HCT116 (cell line): ENCODE data around the gene P2RX7. TPM values are rescaled to one million over a fixed set of nuclear protein-coding genes. Genes with fewer than 3 reads are reported as not detected.

Experiments used
- ATAC-seq: fragments of 200-7000 bp; cut with Tn5 transposase; 2 replicates; pipeline ENCODE4 v1.9.1; 2020; ENCODE audit warnings: mild to moderate bottlenecking, moderate library complexity
- BruUV-seq: library from RNA; stranded (reverse); fragments of 400-500 nt; replicated peaks from 2 replicates; lab custom pipeline; 2021; lab: Mats Ljungman, UMichigan
- CTCF ChIA-PET: fragments of 300-600 bp; sonication (Branson Sonifier 250); formaldehyde crosslinking; loops from one replicate; lab custom pipeline; 2021; ENCODE audit warnings: antibody characterized with exemption; lab: Charles Lee
- POLR2A ChIA-PET: fragments of 300-600, 350-600 bp; sonication (Branson Sonifier 250); formaldehyde crosslinking; loops from one replicate; lab custom pipeline; 2021; ENCODE audit warnings: antibody characterized with exemption; lab: Charles Lee
- RAD21 ChIA-PET, 2 experiments: fragments of 300-600 bp; sonication (Branson Sonifier 250); formaldehyde crosslinking; loops; one replicate each; lab custom pipeline; 2023; ENCODE audit warnings: low total read pairs in 2 of 2; ENCODE audit not compliant: uncharacterized antibody in 2 of 2, unreplicated experiment in 2 of 2, low non-redundant PET in 1 of 2; lab: Charles Lee
- DNase-seq: peaks from one replicate; pipeline ENCODE4 v3.0.0-alpha.2; 2010; ENCODE audit warnings: low read depth, low spot score
- H2AFZ ChIP-seq: fragments of 200-600 bp; shearing (Covaris generic), sonication (generic); 2 replicates; pipeline ENCODE4 v1.6.1; 2017; ENCODE audit warnings: low read depth, mixed run types, mixed read lengths, antibody characterized with exemption, low read length; ENCODE audit not compliant: poor library complexity, severe bottlenecking
- H3K27ac ChIP-seq: 2 replicates; pipeline ENCODE4 v1.5.1; 2012; ENCODE audit warnings: low read depth, low read length
- H3K27me3 ChIP-seq: fragments of 200-600 bp; sonication (generic); 2 replicates; pipeline ENCODE4 v1.6.1; 2016; ENCODE audit warnings: mixed run types, low read length, mixed read lengths; ENCODE audit not compliant: insufficient read depth
- H3K36me3 ChIP-seq, 2 experiments: fragments of 200-500 bp in 1 of 2; fragments of 200-600 bp in 1 of 2; sonication (Bioruptor generic) in 1 of 2; sonication (generic) in 1 of 2; 2 replicates each; pipeline versions ENCODE4 v1.5.1 to v1.6.1; 2014 to 2016; ENCODE audit warnings: low read length in 2 of 2, inconsistent platforms in 1 of 2, mixed read lengths in 1 of 2, mixed run types in 1 of 2; ENCODE audit not compliant: insufficient read depth in 2 of 2, control insufficient read depth in 1 of 2
- H3K4me1 ChIP-seq, 2 experiments: fragments of 200-600 bp in 1 of 2; sonication (generic) in 1 of 2; 2 replicates each; pipeline versions ENCODE4 v1.5.1 to v1.6.1; 2012 to 2017; ENCODE audit warnings: low read length in 2 of 2, inconsistent platforms in 1 of 2, mild to moderate bottlenecking in 1 of 2, mixed read lengths in 1 of 2, mixed run types in 1 of 2, moderate library complexity in 1 of 2; ENCODE audit not compliant: insufficient read depth in 2 of 2, control insufficient read depth in 1 of 2
- H3K4me2 ChIP-seq: fragments of 200-600 bp; sonication (generic); 2 replicates; pipeline ENCODE4 v1.6.1; 2017; ENCODE audit warnings: mixed run types, low read length, mixed read lengths
- H3K4me3 ChIP-seq, 2 experiments: fragments of 200-600 bp in 1 of 2; sonication (generic) in 1 of 2; replicated peaks in 1 of 2; 2 replicates each; pipeline ENCODE4 v1.5.1; 2011 to 2016; ENCODE audit warnings: low read length in 2 of 2, control low read depth in 1 of 2, low read depth in 1 of 2, mild to moderate bottlenecking in 1 of 2, mixed read lengths in 1 of 2, mixed run types in 1 of 2
- H3K79me2 ChIP-seq: fragments of 200-600 bp; sonication (generic); 2 replicates; pipeline ENCODE4 v1.6.1; 2017; ENCODE audit warnings: mild to moderate bottlenecking, mixed run types, low read length, moderate library complexity, mixed read lengths; ENCODE audit not compliant: insufficient read depth
- H3K9ac ChIP-seq: fragments of 200-600 bp; sonication (generic); 2 replicates; pipeline ENCODE4 v1.6.1; 2016; ENCODE audit warnings: low read length, mixed read lengths
- H3K9me2 ChIP-seq: fragments of 200-600 bp; sonication (generic), shearing (Covaris generic); 2 replicates; pipeline ENCODE4 v1.6.1; 2017; ENCODE audit warnings: mixed run types, mild to moderate bottlenecking, moderate library complexity; ENCODE audit not compliant: insufficient read depth
- H3K9me3 ChIP-seq, 2 experiments: fragments of 200-500 bp in 1 of 2; fragments of 200-600 bp in 1 of 2; sonication (Bioruptor generic) in 1 of 2; sonication (generic) in 1 of 2; 2 replicates each; pipeline ENCODE4 v1.6.1; 2014 to 2017; ENCODE audit warnings: low read length in 2 of 2, mixed read lengths in 2 of 2, inconsistent platforms in 1 of 2, low read depth in 1 of 2, mild to moderate bottlenecking in 1 of 2, mixed run types in 1 of 2, moderate library complexity in 1 of 2; ENCODE audit not compliant: control insufficient read depth in 1 of 2, insufficient read depth in 1 of 2
- H4K20me1 ChIP-seq: fragments of 200-600 bp; sonication (generic), shearing (Covaris generic); 2 replicates; pipeline ENCODE4 v1.6.1; 2017; ENCODE audit warnings: mixed run types, mild to moderate bottlenecking, moderate library complexity; ENCODE audit not compliant: insufficient read depth
- CBX3 ChIP-seq: IDR thresholded peaks from 2 replicates; pipeline ENCODE4 v1.6.1; 2012; ENCODE audit warnings: low read depth
- CEBPB ChIP-seq: IDR thresholded peaks from 2 replicates; pipeline ENCODE4 v1.6.1; 2012; ENCODE audit warnings: low read depth
- CTCF ChIP-seq, 3 experiments: fragments of 200-600 bp in 1 of 3; sonication (generic) in 1 of 3; IDR thresholded peaks in 2 of 3; conservative IDR thresholded peaks in 1 of 3; 2 replicates each; pipeline ENCODE4 v1.5.1; 2012 to 2017; ENCODE audit warnings: low read depth in 2 of 3, low read length in 2 of 3, antibody characterized with exemption in 1 of 3, borderline replicate concordance in 1 of 3, control low read depth in 1 of 3, mild to moderate bottlenecking in 1 of 3, mixed read lengths in 1 of 3, mixed run types in 1 of 3, moderate library complexity in 1 of 3; ENCODE audit not compliant: insufficient read depth in 1 of 3
- EGR1 ChIP-seq: IDR thresholded peaks from 2 replicates; pipeline ENCODE4 v1.6.1; 2012; ENCODE audit warnings: low read depth
- ELF1 ChIP-seq: IDR thresholded peaks from 2 replicates; pipeline ENCODE4 v1.6.1; 2012; ENCODE audit warnings: low read depth, borderline replicate concordance
- EZH2 ChIP-seq: fragments of 200-600 bp; sonication (generic); IDR thresholded peaks from 2 replicates; pipeline ENCODE4 v1.6.1; 2017; ENCODE audit warnings: antibody characterized with exemption, mixed run types
- RAD21 ChIP-seq: IDR thresholded peaks from 2 replicates; pipeline ENCODE4 v1.6.1; 2012; ENCODE audit warnings: low read depth, mild to moderate bottlenecking
- REST ChIP-seq: IDR thresholded peaks from 2 replicates; pipeline ENCODE4 v1.6.1; 2012; ENCODE audit warnings: low read depth
- SIN3A ChIP-seq: IDR thresholded peaks from 2 replicates; pipeline ENCODE4 v1.6.1; 2012; ENCODE audit warnings: low read depth
- SP1 ChIP-seq: IDR thresholded peaks from 2 replicates; pipeline ENCODE4 v1.6.1; 2012; ENCODE audit warnings: low read depth
- TCF7L2 ChIP-seq: IDR thresholded peaks from 2 replicates; pipeline ENCODE4 v1.7.0; 2011; ENCODE audit warnings: borderline replicate concordance, inconsistent platforms; ENCODE audit not compliant: insufficient read depth, insufficient read length; ENCODE audit errors: extremely low read depth
- YY1 ChIP-seq: IDR thresholded peaks from 2 replicates; pipeline ENCODE4 v1.6.1; 2011; ENCODE audit warnings: low read length, low read depth, moderate library complexity, mild to moderate bottlenecking; ENCODE audit not compliant: insufficient replicate concordance; ENCODE audit errors: extremely low read depth
- ZFX ChIP-seq: fragments of 450-650 bp; IDR thresholded peaks from 2 replicates; pipeline ENCODE4 v1.6.1; 2017
- intact Hi-C: fragments of 100-400 bp; cut with micrococcal nuclease; formaldehyde crosslinking; loops from 2 replicates; pipeline ENCODE4 v1.10.0; 2022
- total RNA-seq: library from RNA; stranded (reverse); gene quantifications from one replicate; pipeline ENCODE4 v1.2.1, GENCODE V29; 2021; ENCODE audit not compliant: unreplicated experiment
- TF ChIP-seq, protein P1 (sequence below): IDR thresholded peaks from 2 replicates; pipeline ENCODE4 v1.6.1; 2012

The P2RX7 gene
- total RNA-seq, 1 experiment from 2014 or later: 1.5 TPM

- TF ChIP-seq REST: no peak
- peak; percentile 89 for TF ChIP-seq ZFX
- TF ChIP-seq CTCF (IDR thresholded peaks at IDR 0.05 in 2 of 3, conservative IDR thresholded peaks at IDR 0.05 in 1 of 3; ENCODE audit: borderline replicate concordance in 1 of 3, insufficient read depth in 1 of 3, low read depth in 2 of 3, low read length in 2 of 3): peak; percentile 7 to 83 (median 17); a peak in 4 of 6 replicates
- TF ChIP-seq TCF7L2: peak; percentile 16
Measured at GRCh38 chr12:121209624-121210572, 77.2 kb downstream of the P2RX7 start, which contains the start of gene P2RX4 (continued).

DNA sequence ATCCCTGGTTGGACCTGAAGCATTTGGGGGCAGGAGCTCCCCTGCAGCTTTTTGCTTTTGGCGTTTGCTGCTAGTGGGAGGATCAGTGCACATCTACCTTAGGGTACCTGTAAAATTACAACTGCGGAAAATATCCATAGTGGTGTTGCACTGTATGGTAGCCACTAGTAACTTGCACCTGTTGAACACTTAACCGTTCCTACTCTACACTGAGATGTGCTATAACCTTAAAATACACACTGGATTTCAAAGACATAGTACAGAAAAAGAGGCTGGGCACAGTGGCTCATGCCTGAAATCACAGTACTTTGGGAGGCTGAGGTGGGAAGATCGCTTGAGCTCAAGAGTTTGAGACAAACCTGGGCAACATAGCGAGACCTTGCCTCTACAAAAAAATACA, 80.2 kb downstream of the P2RX7 start:
- no peak for ATAC-seq
- TF ChIP-seq, protein P1, sequence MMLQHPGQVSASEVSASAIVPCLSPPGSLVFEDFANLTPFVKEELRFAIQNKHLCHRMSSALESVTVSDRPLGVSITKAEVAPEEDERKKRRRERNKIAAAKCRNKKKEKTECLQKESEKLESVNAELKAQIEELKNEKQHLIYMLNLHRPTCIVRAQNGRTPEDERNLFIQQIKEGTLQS: no peak
- TF ChIP-seq RAD21: no peak
- TF ChIP-seq EZH2: no peak
- TF ChIP-seq EGR1: no peak
- TF ChIP-seq REST: no peak
- TF ChIP-seq SP1: no peak
- no peak for TF ChIP-seq CEBPB
- no peak for TF ChIP-seq TCF7L2
- TF ChIP-seq SIN3A: no peak
- TF ChIP-seq CBX3: no peak
- TF ChIP-seq ELF1: no peak
- TF ChIP-seq YY1: no peak

More for the DNA sequence above, 80.2 kb downstream of the P2RX7 start:
- BruUV-seq: no TSS peak
- Histone ChIP-seq H3K9me3 (no peaks in the 10 kb centered on the region), H4K20me1 (no peaks in the 10 kb centered on the region), H3K4me3 (no peak overlapping the region), H3K79me2 (peaks cover 14% of the 10 kb centered on the region; the same call in 1 of the 2 replicates), H3K36me3 (no peaks in the 10 kb centered on the region), H3K27me3 (no peaks in the 10 kb centered on the region), H3K9ac (no peak overlapping the region), H3K27ac (no peak overlapping the region), H3K4me2 (no peak overlapping the region), H3K9me2 (no peaks in the 10 kb centered on the region), H3K4me1 (peaks cover 29 to 60% of the 10 kb centered on the region in 2 experiments), H2AFZ (no peak overlapping the region)
- no peak for DNase-seq
- RAD21 ChIA-PET: no interaction called here
- intact Hi-C loops: no loop called here
- CTCF ChIA-PET: no interaction called here
- POLR2A ChIA-PET: no interaction called here
